ENCODE measurements around the gene RHBDF2. TPM values are rescaled to one million over a fixed set of nuclear protein-coding genes. Genes with fewer than 3 reads are reported as not detected.

The RHBDF2 gene
- total RNA-seq, 1 donor from 2014 or later: 34.6 TPM

DNA sequence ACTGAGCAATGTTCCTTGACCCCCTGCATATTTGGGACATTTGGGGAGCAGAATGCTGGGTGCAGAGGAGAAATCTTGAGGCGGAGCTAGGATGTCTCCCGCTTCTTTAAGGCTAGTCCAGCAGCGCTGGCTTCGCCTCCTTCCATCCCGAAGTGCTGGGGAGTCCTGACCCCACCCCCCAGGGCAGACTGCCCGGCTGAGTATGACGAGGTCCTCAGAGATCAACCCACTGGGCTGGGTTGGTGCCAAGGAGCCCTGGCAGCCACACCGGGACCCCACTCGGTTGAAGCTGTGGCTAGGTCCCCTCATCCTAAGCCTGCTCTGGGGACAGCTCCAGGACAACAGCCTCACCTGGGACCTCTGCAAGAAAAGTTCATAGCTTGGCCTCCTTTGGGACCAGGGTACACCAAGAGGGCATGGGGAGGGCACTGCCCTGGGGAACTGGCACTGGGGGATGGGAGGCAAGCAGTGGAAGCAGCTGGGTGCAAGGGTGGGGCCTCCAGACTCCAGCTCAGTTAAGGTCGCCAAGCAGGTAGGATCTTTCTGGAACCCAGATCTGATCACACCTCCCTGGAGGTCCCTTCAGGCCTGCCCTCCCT is 11.0 kb downstream of the RHBDF2 start:
- no peak for TF ChIP-seq POLR2A (IDR thresholded peaks at IDR 0.05)
- no peak for TF ChIP-seq POLR2AphosphoS5 (IDR thresholded peaks at IDR 0.05; ENCODE audit: insufficient read depth in 1 of 2, low read depth in 1 of 2)
- TF ChIP-seq CTCF (IDR thresholded peaks at IDR 0.05): no peak
- intact Hi-C loops (cut with DNase I): loop anchor here (10.0 kb wide), 1 partner anchor 185 kb away; the partner anchor contains the start of gene QRICH2
- no peaks in the 10 kb centered on the region for H3K36me3 ChIP-seq
- no peak overlapping the region for H3K4me3 ChIP-seq
- H3K27ac ChIP-seq: no peak overlapping the region
- no peak for DNase-seq (ENCODE audit: extremely low spot score in 2 of 2)
- peaks cover 34% of the 10 kb centered on the region for H3K4me1 ChIP-seq
- no peaks in the 10 kb centered on the region for H3K9me3 ChIP-seq
- H3K27me3 ChIP-seq: no peaks in the 10 kb centered on the region

- H3K27me3 ChIP-seq: no peaks in the 10 kb centered on the region
- no peak overlapping the region for H3K4me3 ChIP-seq
- no peaks in the 10 kb centered on the region for H3K36me3 ChIP-seq
- TF ChIP-seq POLR2A (IDR thresholded peaks at IDR 0.05): no peak
- H3K4me1 ChIP-seq: peaks cover 18% of the 10 kb centered on the region
- no peaks in the 10 kb centered on the region for H3K9me3 ChIP-seq
- no peak for DNase-seq (ENCODE audit: extremely low spot score in 2 of 2)
- H3K27ac ChIP-seq: no peak overlapping the region
- intact Hi-C loops (cut with DNase I): no loop called here
These were observed 13.6 kb downstream of the RHBDF2 start for GRCh38 chr17:76487451-76488192.

DNA sequence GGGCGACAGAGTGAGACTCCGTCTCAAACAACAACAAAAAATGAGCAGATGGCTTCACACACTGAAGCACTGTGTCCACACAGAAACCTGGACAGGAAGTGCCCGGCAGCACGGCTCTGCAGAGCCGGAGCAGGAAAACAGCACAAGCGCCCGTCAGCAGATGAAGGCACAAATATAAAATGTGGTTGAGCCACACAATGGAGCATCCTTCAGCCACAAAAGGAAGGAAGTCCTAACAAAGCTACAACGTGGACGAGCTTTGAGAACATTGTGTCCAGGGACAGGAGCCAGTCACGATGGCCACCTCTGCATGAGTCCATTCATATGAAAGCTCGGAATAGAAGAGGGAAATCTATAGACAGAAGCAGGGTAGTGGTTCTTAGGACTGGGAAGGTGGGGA is 15.7 kb downstream of the RHBDF2 start:
- Histone ChIP-seq H3K27ac (no peak overlapping the region), H3K4me1 (peaks cover 3% of the 10 kb centered on the region), H3K4me3 (no peak overlapping the region), H3K36me3 (no peaks in the 10 kb centered on the region), H3K9me3 (no peaks in the 10 kb centered on the region), H3K27me3 (no peaks in the 10 kb centered on the region)
- intact Hi-C loops (cut with DNase I): no loop called here
- TF ChIP-seq POLR2AphosphoS5 (IDR thresholded peaks at IDR 0.05; ENCODE audit: insufficient read depth in 1 of 2, low read depth in 1 of 2): peak in 1 of 2 donors; percentile 17
- no peak for TF ChIP-seq POLR2A (IDR thresholded peaks at IDR 0.05)
- TF ChIP-seq CTCF (IDR thresholded peaks at IDR 0.05): no peak
- DNase-seq (ENCODE audit: extremely low spot score in 2 of 2): no peak

GRCh38 chr17:76484228-76484725 is 16.9 kb downstream of the RHBDF2 start:
- H3K4me3 ChIP-seq: no peak overlapping the region
- intact Hi-C loops (cut with DNase I): no loop called here

GRCh38 chr17:76481071-76481655 is 20.1 kb downstream of the RHBDF2 start:
- H3K4me3 ChIP-seq: no peak overlapping the region
- intact Hi-C loops (cut with DNase I): no loop called here

More at GRCh38 chr17:76484228-76484725, 16.9 kb downstream of the RHBDF2 start:
- no peak for DNase-seq (ENCODE audit: extremely low spot score in 2 of 2)
- TF ChIP-seq POLR2AphosphoS5 (IDR thresholded peaks at IDR 0.05; ENCODE audit: insufficient read depth in 1 of 2, low read depth in 1 of 2) (no peak), POLR2A (IDR thresholded peaks at IDR 0.05) (no peak)
- Histone ChIP-seq H3K36me3 (no peaks in the 10 kb centered on the region), H3K27ac (no peak overlapping the region), H3K4me1 (no peaks in the 10 kb centered on the region), H3K27me3 (no peaks in the 10 kb centered on the region), H3K9me3 (no peaks in the 10 kb centered on the region)

More at GRCh38 chr17:76481071-76481655, 20.1 kb downstream of the RHBDF2 start:
- Histone ChIP-seq H3K9me3 (no peaks in the 10 kb centered on the region), H3K27me3 (no peaks in the 10 kb centered on the region), H3K27ac (no peak overlapping the region), H3K36me3 (peaks cover 0 to 4% of the 10 kb centered on the region in 2 donors), H3K4me1 (no peaks in the 10 kb centered on the region)
- no peak for DNase-seq (ENCODE audit: extremely low spot score in 2 of 2)
- TF ChIP-seq CTCF (IDR thresholded peaks at IDR 0.05): no peak
- no peak for TF ChIP-seq POLR2AphosphoS5 (IDR thresholded peaks at IDR 0.05; ENCODE audit: insufficient read depth in 1 of 2, low read depth in 1 of 2)
- TF ChIP-seq POLR2A (IDR thresholded peaks at IDR 0.05): no peak
